GM12864 (cell line): ENCODE measurements around the gene TSPAN10.

ENCODE experiments used
- DNase-seq: peaks from one replicate; pipeline ENCODE4 v3.0.0-alpha.2; 2011; ENCODE audit warnings: low read depth
- H3K4me3 ChIP-seq: 2 replicates; pipeline ENCODE4 v1.5.1; 2011; ENCODE audit warnings: mild to moderate bottlenecking, low read depth, low read length, control low read depth
- CTCF ChIP-seq: IDR thresholded peaks from 2 replicates; pipeline ENCODE4 v1.5.1; 2011; ENCODE audit warnings: low read depth, mild to moderate bottlenecking, moderate library complexity, low read length, control low read depth, inconsistent platforms; ENCODE audit errors: missing control alignments

The TSPAN10 gene

GRCh38 chr17:81697261-81698044, 60.5 kb downstream of the TSPAN10 start:
- H3K4me3 ChIP-seq, result no peak overlapping the region
- TF ChIP-seq CTCF, result no peak
- DNase-seq, result no peak
